ENCODE data around the gene CRMP1. TPM values are rescaled to one million over a fixed set of nuclear protein-coding genes. Genes with fewer than 3 reads are reported as not detected.

Gene CRMP1
- total RNA-seq, 1 donor from 2014 or later: 0.16 TPM

- no peak for DNase-seq (ENCODE audit: low spot score)
Measured at GRCh38 chr4:5824635-5825034, 68.3 kb downstream of the CRMP1 start.

GRCh38 chr4:5824227-5824626 lies 68.7 kb downstream of the CRMP1 start:
- DNase-seq (ENCODE audit: low spot score): no peak

GRCh38 chr4:5823542-5824211 lies 69.2 kb downstream of the CRMP1 start:
- DNase-seq (ENCODE audit: low spot score): no peak

GRCh38 chr4:5822619-5823018 lies 70.3 kb downstream of the CRMP1 start:
- DNase-seq (ENCODE audit: low spot score): no peak

GRCh38 chr4:5821665-5822358 lies 71.1 kb downstream of the CRMP1 start:
- DNase-seq (ENCODE audit: low spot score): no peak

- peak; percentile 62 for DNase-seq (ENCODE audit: low spot score)
Measured at GRCh38 chr4:5816851-5817375, 76.0 kb downstream of the CRMP1 start.

- peak; percentile 53 for DNase-seq (ENCODE audit: low spot score)
Measured at GRCh38 chr4:5816101-5816500, 76.8 kb downstream of the CRMP1 start.

GRCh38 chr4:5815641-5816040 lies 77.2 kb downstream of the CRMP1 start:
- peak; percentile 22 for DNase-seq (ENCODE audit: low spot score)

- DNase-seq (ENCODE audit: low spot score): peak; percentile 71
Measured at GRCh38 chr4:5814421-5814820, 78.5 kb downstream of the CRMP1 start.

- DNase-seq (ENCODE audit: low spot score): peak; percentile 68
Measured at GRCh38 chr4:5813882-5814255, 79.0 kb downstream of the CRMP1 start.

GRCh38 chr4:5812506-5813229 lies 80.2 kb downstream of the CRMP1 start:
- DNase-seq (ENCODE audit: low spot score): peak; percentile 45

- DNase-seq (ENCODE audit: low spot score): peak; percentile 64
Measured at GRCh38 chr4:5812057-5812456, 80.8 kb downstream of the CRMP1 start.

- peak; percentile 53 for DNase-seq (ENCODE audit: low spot score)
Measured at GRCh38 chr4:5810770-5811430, 82.0 kb downstream of the CRMP1 start.

GRCh38 chr4:5810151-5810550 lies 82.7 kb downstream of the CRMP1 start:
- peak; percentile 69 for DNase-seq (ENCODE audit: low spot score)

GRCh38 chr4:5809216-5809776 lies 83.6 kb downstream of the CRMP1 start:
- peak; percentile 72 for DNase-seq (ENCODE audit: low spot score)

GRCh38 chr4:5808081-5808741 lies 84.7 kb downstream of the CRMP1 start:
- peak; percentile 76 for DNase-seq (ENCODE audit: low spot score)

- DNase-seq (ENCODE audit: low spot score): no peak
Measured at GRCh38 chr4:5805270-5805669, 87.6 kb downstream of the CRMP1 start.

GRCh38 chr4:5804656-5805055 lies 88.2 kb downstream of the CRMP1 start:
- DNase-seq (ENCODE audit: low spot score): no peak

- no peak for DNase-seq (ENCODE audit: low spot score)
Measured at GRCh38 chr4:5802565-5802964, 90.3 kb downstream of the CRMP1 start.

GRCh38 chr4:5801696-5802095 lies 91.2 kb downstream of the CRMP1 start:
- DNase-seq (ENCODE audit: low spot score): peak; percentile 68

GRCh38 chr4:5800496-5800895 lies 92.4 kb downstream of the CRMP1 start:
- DNase-seq (ENCODE audit: low spot score): peak; percentile 67
